ENCODE measurements around the gene KCNJ10.

Gene KCNJ10

DNA sequence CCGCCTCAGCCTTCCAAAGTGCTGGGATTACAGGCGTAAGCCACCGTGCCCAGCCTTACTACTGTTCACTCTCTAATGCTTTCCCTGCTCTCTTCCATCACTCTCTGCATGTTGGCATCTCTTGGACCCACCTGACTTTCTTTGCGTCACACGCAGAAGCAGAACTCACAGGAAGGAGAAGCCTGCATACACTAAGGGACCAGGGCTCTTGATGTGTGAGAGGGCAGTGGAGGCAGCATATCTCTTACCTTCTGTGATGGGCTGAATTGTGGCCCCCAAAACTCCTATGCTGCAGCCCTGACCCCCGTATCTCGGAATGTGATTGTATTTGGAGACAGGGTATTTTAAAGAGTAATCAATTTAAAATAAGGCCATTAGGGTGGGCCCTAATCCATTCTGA is 89.2 kb downstream of the KCNJ10 start:
- H3F3A ChIP-seq (ENCODE audit: low read depth), result no peaks in the 10 kb centered on the region
- no peak for TF ChIP-seq EZH2phosphoT487 (IDR thresholded peaks at IDR 0.05; ENCODE audit: borderline replicate concordance)
- TF ChIP-seq, protein P1, sequence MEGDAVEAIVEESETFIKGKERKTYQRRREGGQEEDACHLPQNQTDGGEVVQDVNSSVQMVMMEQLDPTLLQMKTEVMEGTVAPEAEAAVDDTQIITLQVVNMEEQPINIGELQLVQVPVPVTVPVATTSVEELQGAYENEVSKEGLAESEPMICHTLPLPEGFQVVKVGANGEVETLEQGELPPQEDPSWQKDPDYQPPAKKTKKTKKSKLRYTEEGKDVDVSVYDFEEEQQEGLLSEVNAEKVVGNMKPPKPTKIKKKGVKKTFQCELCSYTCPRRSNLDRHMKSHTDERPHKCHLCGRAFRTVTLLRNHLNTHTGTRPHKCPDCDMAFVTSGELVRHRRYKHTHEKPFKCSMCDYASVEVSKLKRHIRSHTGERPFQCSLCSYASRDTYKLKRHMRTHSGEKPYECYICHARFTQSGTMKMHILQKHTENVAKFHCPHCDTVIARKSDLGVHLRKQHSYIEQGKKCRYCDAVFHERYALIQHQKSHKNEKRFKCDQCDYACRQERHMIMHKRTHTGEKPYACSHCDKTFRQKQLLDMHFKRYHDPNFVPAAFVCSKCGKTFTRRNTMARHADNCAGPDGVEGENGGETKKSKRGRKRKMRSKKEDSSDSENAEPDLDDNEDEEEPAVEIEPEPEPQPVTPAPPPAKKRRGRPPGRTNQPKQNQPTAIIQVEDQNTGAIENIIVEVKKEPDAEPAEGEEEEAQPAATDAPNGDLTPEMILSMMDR (conservative IDR thresholded peaks at IDR 0.05; ENCODE audit: low read length), result no peak
- no peaks in the 10 kb centered on the region for H3K79me2 ChIP-seq (ENCODE audit: insufficient read depth, low read length)
- no peak overlapping the region for H3K4me2 ChIP-seq (ENCODE audit: low read depth, low read length, poor library complexity, severe bottlenecking)
- H3K4me1 ChIP-seq (ENCODE audit: insufficient read depth, low read length, poor library complexity, severe bottlenecking), result no peaks in the 10 kb centered on the region
- H3K27me3 ChIP-seq (ENCODE audit: insufficient read depth, low read length, poor library complexity, severe bottlenecking), result peaks cover 9% of the 10 kb centered on the region
- no peaks in the 10 kb centered on the region for H3K36me3 ChIP-seq (ENCODE audit: insufficient read depth, low read length)
- no peaks in the 10 kb centered on the region for H4K20me1 ChIP-seq (ENCODE audit: insufficient read depth, low read length, poor library complexity, severe bottlenecking)
- H3K4me3 ChIP-seq (ENCODE audit: low read length, poor library complexity, severe bottlenecking), result no peak overlapping the region
- no peak overlapping the region for H3K9ac ChIP-seq (ENCODE audit: low read depth, low read length, poor library complexity, severe bottlenecking)
- H3K9me3 ChIP-seq (ENCODE audit: insufficient read depth, low read depth, low read length), result no peaks in the 10 kb centered on the region
- H3K9me2 ChIP-seq (replicated peaks; ENCODE audit: low read depth, low read length), result no peaks in the 10 kb centered on the region
- H2AFZ ChIP-seq (ENCODE audit: low read length), result no peak overlapping the region

DNA sequence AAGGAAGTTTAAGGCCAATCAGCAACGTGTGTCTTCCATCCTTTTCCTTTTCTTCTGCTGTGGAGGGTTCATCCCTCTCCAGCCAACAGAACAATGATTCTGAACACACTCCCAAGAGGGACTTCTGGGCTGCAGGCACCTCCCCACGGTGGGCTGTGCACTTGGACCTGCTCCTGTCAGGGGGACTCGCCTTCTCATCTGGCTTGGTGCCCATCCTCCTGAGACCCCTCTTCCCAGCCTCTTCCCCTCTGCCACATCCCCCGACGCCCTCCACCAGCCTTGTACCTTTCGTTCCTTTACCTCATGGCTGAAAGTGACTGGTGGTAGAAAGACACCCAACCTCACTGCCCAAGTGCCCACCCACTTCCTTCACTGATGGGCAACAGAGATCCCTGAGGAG is 89.9 kb downstream of the KCNJ10 start:
- Histone ChIP-seq H3K79me2 (ENCODE audit: insufficient read depth, low read length) (no peaks in the 10 kb centered on the region), H4K20me1 (ENCODE audit: insufficient read depth, low read length, poor library complexity, severe bottlenecking) (no peaks in the 10 kb centered on the region), H3K4me1 (ENCODE audit: insufficient read depth, low read length, poor library complexity, severe bottlenecking) (no peaks in the 10 kb centered on the region), H3K9me3 (ENCODE audit: insufficient read depth, low read depth, low read length) (no peaks in the 10 kb centered on the region), H3K9me2 (replicated peaks; ENCODE audit: low read depth, low read length) (no peaks in the 10 kb centered on the region), H3K36me3 (ENCODE audit: insufficient read depth, low read length) (no peaks in the 10 kb centered on the region), H3K4me3 (ENCODE audit: low read length, poor library complexity, severe bottlenecking) (no peak overlapping the region), H3F3A (ENCODE audit: low read depth) (no peaks in the 10 kb centered on the region), H2AFZ (ENCODE audit: low read length) (no peak overlapping the region), H3K4me2 (ENCODE audit: low read depth, low read length, poor library complexity, severe bottlenecking) (no peak overlapping the region), H3K27me3 (ENCODE audit: insufficient read depth, low read length, poor library complexity, severe bottlenecking) (peaks cover 9% of the 10 kb centered on the region), H3K9ac (ENCODE audit: low read depth, low read length, poor library complexity, severe bottlenecking) (no peak overlapping the region)
- TF ChIP-seq, protein P1 (conservative IDR thresholded peaks at IDR 0.05; ENCODE audit: low read length), result no peak
- TF ChIP-seq EZH2phosphoT487 (IDR thresholded peaks at IDR 0.05; ENCODE audit: borderline replicate concordance), result no peak

DNA sequence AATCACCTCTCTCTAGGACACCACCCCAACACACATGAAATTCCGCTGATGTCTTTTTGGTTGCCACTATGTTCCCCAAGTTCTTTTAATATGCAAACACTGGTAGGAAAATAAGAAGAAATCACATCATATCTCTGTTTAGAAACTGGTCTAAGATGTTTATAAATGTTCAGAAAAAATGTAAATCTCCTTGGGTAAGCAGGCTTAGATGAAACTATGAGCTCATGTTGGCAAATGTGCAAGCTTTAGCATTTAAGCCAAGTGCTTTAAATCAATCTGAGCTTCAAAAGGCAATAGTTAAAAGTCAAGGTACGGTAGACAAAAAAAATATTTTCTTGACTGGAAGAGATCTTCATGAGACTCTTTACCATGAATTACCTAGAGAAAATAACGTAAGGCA is 90.7 kb downstream of the KCNJ10 start:
- TF ChIP-seq EZH2phosphoT487 (IDR thresholded peaks at IDR 0.05; ENCODE audit: borderline replicate concordance), result no peak
- TF ChIP-seq, protein P1 (conservative IDR thresholded peaks at IDR 0.05; ENCODE audit: low read length), result no peak
- Histone ChIP-seq H3K79me2 (ENCODE audit: insufficient read depth, low read length) (no peaks in the 10 kb centered on the region), H3K4me2 (ENCODE audit: low read depth, low read length, poor library complexity, severe bottlenecking) (no peak overlapping the region), H4K20me1 (ENCODE audit: insufficient read depth, low read length, poor library complexity, severe bottlenecking) (no peaks in the 10 kb centered on the region), H2AFZ (ENCODE audit: low read length) (no peak overlapping the region), H3K36me3 (ENCODE audit: insufficient read depth, low read length) (no peaks in the 10 kb centered on the region), H3K4me1 (ENCODE audit: insufficient read depth, low read length, poor library complexity, severe bottlenecking) (no peaks in the 10 kb centered on the region), H3K9me2 (replicated peaks; ENCODE audit: low read depth, low read length) (no peaks in the 10 kb centered on the region), H3K27me3 (ENCODE audit: insufficient read depth, low read length, poor library complexity, severe bottlenecking) (peaks cover 9% of the 10 kb centered on the region), H3K9ac (ENCODE audit: low read depth, low read length, poor library complexity, severe bottlenecking) (no peak overlapping the region), H3K9me3 (ENCODE audit: insufficient read depth, low read depth, low read length) (no peaks in the 10 kb centered on the region), H3K4me3 (ENCODE audit: low read length, poor library complexity, severe bottlenecking) (no peak overlapping the region), H3F3A (ENCODE audit: low read depth) (no peaks in the 10 kb centered on the region)
